Measurements from ENCODE around the gene PHF19.

The PHF19 gene

DNA sequence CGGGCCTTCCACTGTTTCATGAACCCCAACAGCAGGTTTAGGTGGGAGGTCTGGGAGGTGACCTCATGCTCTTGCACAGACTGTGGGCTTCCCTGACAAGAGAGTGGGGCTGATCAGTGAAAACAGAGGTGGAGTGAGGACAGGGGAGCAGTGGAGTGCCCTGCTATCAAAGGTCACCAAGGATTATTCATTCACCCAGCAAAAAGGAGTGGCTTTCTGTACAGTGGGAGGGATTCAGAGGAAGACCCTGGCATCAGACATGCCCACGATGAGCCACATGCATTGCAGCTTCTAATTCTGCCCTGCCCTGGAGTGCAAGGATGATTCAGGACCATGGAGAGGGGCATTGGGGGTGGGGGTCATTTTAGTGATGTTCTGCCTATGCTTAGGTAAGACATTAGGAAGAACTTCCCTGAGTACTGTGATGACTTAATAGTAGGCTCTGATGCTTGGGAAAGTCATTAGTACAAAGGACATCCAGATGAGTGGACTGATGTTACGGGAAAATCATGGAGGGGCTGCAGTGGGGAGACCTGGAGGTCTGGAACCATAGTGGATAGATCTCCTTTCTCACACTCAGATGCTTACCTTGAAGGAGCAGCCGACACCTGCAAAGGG lies 36.8 kb upstream of the PHF19 start:
- DNase-seq (ENCODE audit: low spot score), result no peak

DNA sequence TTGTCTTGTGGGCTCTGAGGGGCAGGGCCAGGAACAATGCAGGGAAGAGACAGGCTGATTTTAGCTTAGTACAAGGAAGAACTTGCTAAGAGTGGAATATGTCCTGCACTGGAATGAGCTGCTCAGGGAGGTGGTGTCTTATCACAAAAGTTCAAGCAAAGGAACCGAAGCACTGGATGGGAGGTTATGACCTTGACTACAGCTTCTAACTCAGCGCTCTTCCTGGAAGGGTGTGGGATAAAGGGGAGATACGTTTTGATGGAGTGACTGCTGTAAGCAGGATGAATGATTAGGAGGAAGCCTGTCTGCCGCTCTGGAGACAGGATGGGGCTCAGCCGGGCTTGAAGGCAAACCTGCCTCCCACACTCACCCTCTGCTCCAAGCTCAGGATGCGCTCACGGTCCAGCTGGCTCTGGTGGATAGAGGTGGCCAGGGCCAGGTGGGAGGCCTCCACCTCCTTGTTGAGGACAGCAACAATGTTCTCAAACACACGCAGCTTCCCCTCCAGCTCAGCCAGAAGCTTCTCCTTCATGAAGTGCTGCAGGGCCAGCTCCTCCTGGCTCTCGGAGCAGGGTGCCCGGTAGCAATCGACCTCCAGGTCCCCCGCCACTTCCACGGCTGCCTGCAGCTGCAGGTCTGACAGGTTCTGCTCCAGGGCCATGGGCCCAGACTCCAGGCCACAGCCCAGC lies 36.1 kb upstream of the PHF19 start:
- no peak for DNase-seq (ENCODE audit: low spot score)

DNA sequence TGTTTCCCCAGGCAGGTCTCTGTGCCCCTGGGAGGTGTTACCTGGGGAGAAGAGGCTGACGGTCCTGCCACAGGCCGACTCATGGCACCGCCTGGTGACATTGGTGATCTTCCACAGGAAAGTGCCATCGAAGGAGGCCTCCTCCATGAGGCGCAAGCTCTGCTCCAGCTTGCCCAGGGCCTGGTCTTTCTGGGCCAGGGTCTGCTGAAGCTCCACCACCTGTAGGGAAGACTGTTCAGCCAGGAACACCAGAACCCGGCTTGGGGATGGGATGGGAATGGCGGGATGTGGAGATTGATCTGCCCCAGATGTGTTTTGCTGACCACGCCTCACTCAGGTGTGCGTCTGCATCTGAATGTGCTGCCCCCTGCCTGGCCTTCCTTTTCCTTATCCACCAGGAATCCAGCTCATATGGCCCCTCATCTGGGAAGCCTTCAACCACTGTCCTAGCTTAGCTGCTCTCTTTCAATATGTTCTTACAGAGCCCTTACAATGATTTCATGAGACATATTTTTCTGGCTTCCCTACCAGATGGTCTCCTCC lies 34.4 kb upstream of the PHF19 start:
- DNase-seq (ENCODE audit: low spot score), result no peak

DNA sequence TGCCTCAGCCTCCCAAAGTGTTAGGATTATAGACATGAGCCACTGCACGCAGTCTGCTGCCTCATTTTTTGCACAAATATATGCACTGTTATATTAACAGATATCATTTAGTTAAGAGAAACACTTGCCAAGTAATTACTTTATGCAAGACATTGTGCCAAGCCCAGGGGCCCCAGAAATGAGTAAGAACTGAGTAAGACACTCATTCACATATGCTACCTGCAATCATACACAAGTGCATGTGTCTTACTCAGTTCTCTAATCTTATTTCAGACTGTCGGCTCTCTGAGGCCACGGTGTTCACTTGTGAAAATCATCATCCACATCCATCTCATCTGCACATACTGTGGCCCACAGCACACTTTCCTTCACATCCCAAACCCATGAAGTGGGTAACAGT lies 33.7 kb upstream of the PHF19 start:
- no peak for DNase-seq (ENCODE audit: low spot score)

DNA sequence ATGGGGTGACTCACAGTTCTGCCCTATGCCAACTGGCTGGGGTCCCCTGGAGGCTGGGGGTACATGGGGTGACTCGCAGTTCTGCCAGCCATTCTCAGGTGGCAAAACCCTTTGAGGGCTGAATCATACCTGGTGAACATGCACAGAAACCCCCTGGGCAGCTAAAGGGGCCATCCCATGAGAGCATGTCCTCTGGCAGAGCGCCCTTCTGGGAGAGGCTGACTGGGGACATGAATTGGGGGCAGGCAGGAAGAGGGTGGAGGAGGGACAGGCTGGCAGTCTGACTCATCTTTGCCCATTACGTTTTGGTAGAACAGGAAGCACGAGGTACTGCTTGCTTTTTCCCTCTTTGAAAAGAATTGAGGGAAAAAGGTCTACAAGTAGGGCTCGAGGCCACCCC lies 32.9 kb upstream of the PHF19 start:
- DNase-seq (ENCODE audit: low spot score), result no peak

DNA sequence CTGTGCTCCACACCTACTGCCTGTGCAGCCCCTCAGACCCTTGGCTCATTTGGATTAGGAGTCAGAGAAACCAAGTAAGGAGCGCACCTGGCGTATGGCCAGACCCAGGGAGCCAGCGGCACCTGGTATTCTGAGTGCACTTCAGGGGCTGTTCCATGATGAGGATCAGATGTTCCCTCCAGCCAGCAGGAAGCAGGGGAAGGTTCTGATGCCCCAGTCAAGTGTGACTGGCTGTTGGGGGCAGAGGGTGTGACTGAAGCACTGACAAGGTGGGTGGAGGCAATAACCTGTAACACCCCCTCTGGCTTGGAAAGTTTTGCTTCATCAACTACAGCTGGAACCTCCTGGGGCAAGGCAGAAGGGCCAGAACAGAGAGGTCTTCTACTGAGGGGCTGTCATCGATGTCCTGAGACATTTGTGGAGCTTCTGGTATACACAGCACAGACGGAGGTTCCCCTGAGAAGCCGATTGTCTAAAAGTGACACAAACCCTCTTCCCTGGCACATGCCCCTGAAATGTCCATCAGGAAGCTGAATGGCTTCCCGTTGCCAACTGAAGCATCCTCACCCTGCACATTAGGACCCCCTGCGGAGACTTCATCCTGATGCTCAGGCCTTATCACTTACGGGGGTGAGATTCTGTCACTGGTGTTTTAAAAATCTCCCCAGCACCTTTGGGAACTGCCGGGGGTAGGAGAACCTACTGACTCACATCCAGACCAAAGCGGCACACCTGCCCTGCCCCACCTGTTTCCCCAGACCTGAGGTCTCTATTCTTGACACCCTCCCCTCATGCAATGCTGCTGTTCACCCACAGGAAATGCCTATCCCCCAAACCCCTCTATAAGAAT lies 28.6 kb upstream of the PHF19 start:
- no peak for DNase-seq (ENCODE audit: low spot score)

DNA sequence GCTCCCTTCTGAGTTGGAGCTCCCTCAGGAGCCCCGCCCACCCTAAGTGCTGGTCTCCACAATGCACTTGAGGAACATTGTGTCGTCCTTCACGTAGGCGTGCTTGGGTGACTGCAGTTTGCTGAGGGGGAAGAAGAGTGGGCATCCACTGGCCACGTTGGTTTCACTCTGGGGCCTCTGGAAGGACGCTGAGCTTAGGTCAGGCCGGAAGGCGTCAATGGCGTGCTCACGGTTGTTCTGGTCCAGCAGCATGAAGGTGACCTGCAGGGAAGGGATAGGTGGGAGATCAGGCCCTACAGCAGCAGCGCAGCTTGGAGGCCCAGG lies 28.0 kb upstream of the PHF19 start:
- DNase-seq (ENCODE audit: low spot score), result no peak

DNA sequence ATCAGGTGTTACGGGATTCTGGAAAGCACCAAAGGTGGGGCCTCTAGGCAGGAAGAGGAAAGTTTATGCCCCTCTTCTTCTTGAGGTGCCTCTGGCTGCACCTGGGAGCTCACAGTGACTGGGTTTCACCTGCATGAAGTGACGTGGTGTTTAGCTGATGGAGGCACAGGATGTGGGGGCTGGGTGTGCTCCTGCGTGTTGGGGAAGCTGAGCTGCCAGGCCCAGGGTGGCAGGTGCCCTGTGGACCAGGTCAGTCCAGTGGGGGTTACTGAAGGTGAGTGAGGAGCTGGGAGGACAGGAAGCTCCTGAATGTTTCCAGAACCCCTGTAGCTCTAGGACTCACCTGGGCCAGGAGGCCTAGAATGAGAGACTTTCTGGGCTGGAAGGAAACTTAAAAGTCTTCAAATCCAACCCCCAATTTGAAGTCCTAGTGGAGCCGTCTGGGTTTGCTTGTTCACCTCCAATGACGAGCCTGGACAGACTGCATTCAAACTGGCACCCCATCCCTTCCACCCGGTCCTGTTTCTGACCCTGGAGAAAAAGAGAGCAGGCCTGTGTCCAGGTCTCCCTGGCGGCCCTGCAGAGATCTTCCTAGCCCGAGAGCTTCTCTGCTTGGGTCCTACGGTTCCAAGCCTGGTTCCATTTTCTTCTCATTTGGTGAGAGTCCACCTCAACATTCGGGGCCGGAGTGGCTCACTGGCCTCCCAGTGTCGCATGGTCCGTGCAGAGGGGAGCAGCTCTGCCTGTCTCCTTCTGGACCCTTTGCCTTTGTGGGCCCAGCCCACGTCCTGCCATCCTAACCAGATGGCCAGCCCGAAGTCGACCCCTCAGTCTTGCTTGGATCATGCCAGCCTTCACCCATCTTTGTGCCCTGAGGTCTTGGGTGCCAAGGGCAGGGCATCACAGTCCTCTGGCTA lies 27.3 kb upstream of the PHF19 start:
- DNase-seq (ENCODE audit: low spot score), result no peak

DNA sequence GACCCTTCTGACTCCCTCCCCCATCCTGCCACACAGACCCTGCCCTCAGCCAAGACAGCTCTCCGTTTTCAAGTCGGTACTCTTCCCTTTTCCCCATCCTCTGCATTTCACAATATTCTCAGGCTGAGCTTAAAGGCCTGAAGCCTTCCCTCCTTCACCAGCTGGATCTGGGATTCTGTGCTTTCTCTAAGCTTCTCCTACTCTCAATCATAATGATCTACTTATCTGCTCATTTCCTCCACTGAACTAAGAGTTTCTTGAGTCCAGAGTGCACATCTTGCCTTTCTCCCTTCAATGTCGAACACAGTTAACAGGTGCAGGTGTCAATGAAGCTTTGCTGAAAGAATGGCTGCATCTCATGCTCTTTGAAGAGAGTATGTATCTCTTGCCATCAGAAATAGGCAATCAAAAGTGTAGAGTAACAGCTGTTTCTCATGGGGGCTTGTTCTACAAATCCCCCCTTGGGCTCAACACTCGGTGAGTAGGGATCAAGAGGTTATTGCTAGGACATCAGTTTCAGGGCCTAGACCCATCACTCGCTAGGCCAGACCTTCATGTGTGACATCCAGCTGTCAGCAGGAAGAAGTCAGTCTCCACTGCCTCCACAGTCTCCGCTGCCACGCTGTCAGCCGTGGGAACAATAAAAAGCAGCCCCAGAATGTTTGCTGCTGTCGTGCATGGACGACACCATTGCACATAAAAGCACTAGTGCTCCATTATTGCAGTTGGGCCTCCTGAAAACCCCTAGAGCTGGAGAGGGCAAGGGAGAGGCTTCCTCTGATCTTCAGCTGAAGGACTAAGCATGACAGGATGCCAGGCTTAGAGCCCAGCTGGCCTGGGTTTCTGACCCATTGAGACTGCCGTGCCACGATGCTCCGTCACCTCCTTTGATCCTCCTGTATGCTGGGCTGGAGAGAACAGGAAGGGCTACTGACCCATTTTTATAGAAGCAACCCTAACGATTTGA lies 25.9 kb upstream of the PHF19 start:
- DNase-seq (ENCODE audit: low spot score), result no peak

DNA sequence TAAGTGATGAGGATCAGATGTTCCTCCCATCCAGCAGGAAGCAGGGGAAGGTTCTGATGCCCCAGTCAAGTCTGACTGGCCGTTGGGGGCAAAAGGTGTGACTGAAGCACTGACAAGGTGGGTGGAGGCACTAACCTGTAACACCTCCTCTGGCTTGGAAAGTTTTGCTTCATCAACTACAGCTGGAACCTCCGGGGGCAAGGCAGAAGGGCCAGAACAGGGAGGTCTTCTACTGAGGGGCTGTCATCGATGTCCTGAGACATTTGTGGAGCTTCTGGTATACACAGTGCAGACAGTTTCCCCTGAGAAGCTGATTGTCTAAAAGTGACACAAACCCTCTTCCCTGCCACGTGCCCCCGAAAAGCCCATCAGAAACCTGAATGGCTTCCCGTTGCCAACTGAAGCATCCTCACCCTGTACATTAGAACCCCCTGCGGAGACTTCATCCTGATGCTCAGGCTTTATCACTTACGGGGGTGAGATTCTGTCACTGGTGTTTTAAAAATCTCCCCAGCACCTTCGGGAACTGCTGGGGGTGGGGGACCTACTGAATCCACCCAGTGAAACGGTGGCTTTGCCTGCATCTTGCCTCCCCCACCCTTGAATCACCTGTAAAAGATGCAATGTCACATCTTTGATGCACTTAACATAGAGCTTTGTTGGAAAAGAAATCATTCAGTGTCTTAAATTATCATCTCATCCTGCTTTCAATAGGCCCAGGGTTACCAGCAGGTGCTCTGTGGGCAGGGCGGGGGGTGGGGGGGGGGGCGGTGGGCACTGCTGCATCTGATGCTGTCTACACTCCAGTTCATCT lies 25.0 kb upstream of the PHF19 start:
- DNase-seq (ENCODE audit: low spot score), result no peak

DNA sequence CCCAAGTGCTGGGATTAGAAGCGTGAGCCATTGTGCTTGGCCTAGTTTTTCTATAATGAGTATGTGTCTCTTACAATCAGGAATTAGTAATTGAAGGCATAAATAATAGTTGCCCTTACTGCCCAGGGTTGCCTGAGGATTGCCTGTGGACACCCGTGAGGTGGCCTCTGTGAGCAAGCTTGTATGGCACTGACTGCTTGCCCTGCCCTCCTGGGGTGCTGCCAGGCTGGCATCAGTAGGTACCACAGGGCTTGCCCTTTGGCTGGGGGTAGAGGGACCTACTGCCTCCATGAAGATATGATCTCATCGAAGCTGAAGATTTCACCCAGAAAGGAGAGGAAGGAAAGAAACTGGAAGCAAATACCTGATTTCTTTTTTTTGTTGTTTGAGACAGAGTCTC lies 23.8 kb upstream of the PHF19 start:
- no peak for DNase-seq (ENCODE audit: low spot score)

DNA sequence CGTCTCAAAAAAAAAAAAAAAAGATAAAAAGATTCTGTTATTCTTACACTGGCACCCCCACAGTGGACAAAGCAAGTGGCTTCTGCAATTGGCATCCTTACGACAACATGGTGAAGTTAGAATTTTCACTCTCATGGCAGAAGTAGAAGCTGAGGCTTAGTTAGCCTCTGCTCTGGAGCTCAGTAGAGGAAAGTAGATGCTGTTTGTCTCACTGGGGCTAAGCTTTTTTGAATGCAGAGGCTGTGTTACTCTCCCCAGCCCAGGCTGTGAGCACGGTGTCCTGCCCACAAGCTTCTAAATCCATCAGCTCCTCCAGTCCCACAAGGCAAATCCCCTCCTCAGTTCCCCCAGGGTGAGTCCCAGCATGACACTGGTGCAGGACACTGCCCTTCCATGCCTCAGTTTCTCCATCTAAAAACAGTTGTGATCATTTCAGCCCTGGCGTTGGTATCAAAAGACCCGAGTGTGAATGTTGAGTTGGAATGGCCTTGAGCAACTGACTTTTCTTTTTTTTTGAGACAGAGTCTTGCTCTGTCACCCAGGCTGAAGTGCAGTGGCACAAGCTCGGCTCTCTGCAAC lies 22.6 kb upstream of the PHF19 start:
- DNase-seq (ENCODE audit: low spot score), result no peak

DNA sequence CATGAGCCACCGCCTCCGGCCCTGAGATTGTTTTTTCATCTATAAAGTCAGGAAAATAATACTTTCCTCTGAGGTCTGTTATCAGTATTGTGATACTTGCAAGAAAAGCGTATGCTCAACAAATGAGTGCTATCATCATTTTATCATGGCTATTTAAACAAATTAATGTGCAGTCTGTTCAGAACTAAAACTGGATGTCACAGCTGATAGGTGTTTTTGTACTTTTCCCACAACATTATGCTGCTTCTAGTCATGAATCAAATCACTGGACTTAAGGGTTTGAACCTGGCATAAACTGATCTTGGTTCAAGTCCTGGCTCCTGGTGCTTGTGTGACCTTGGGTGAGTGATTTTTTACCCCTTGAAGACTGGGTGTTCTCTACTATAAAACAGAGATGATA lies 21.4 kb upstream of the PHF19 start:
- DNase-seq (ENCODE audit: low spot score), result no peak

DNA sequence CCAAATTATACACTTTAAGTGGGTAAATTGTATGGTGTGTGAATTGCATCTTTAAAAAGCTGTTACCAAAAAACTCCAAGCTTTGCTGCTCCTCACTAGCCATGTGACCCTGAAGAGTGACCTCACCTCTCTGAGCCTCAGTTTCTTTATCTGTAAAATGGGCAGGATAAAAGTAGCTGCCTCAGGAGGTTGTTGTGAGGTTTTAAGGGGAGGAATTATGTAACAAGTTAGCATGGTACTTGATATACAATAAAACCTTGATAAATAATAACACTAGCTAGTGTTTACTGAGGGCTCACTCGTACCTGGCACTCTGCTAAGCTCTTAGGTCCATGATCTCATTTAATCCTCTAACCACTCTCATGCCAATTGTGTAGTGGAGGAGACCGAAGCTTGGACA lies 19.0 kb upstream of the PHF19 start:
- no peak for DNase-seq (ENCODE audit: low spot score)

DNA sequence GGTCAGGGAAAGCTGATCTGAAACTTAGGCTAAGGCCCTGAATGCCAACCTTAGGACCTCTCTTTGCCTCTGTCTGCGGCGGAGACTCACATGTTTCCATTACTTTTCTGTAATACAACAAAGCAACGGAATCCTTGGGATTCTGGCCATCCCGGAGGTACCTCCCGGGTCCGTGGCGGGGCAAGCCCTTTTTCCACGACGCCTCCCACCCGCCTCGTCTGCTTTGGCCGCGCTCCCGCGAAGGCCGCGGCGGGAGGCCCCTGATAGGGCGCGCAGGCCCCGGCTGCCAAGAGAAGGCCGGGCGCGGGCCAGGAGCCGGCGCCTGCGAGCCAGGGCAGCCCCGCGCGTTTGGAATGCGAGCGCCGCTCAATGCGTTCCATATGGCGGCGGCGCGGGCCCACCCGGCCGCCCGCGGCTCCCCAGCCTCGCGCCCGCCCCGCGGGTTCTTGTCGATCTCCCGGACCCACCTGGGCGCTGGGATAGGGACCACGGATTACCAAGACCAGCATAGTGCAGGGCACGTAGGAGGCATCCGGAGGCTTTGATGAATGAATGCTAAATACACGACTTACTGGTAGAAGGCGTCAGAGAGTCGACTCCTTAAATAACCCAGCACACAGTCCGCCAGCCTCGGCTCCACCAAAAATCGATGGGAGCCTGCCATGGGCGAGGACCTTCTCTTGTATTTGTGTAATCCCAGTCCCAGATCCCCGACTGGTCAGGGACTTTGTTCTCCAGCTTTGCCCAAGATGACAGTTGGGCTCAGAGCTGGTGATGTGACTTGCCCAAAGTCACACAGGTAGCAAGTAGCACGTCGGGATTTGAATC lies 17.5 kb upstream of the PHF19 start:
- no peak for DNase-seq (ENCODE audit: low spot score)

DNA sequence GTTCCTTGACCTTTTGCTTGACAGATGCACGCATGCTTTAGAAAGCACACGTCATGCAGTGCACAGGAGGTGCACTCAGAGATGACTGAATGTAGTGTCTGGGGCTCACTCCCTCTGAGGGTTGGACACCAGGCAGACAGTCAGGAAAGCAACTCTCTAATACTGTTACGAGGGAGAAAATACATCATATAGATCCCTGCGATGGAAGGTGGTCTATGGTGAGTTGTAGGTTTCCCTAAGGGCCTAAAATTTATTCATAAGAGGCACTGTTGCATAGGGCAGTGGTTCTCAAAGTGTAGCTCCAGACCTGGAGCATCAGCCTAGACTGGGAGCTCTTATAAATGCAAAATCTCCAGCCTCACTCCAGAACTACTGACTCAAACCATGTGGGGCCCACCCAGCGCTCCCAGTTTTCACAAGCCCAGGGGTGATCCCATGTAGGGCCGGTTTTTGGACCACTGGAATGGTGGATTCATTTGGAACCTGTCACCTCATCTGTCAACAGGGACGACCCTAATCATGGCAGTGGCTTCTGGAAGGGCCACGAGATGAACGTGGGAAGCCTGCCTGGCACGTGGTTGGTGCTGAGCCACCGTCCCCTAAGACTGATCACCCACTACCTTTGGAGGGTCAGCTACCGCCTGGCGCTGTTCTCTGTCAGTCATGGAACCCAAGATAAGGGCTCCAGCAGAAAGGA lies 16.8 kb upstream of the PHF19 start:
- no peak for DNase-seq (ENCODE audit: low spot score)

DNA sequence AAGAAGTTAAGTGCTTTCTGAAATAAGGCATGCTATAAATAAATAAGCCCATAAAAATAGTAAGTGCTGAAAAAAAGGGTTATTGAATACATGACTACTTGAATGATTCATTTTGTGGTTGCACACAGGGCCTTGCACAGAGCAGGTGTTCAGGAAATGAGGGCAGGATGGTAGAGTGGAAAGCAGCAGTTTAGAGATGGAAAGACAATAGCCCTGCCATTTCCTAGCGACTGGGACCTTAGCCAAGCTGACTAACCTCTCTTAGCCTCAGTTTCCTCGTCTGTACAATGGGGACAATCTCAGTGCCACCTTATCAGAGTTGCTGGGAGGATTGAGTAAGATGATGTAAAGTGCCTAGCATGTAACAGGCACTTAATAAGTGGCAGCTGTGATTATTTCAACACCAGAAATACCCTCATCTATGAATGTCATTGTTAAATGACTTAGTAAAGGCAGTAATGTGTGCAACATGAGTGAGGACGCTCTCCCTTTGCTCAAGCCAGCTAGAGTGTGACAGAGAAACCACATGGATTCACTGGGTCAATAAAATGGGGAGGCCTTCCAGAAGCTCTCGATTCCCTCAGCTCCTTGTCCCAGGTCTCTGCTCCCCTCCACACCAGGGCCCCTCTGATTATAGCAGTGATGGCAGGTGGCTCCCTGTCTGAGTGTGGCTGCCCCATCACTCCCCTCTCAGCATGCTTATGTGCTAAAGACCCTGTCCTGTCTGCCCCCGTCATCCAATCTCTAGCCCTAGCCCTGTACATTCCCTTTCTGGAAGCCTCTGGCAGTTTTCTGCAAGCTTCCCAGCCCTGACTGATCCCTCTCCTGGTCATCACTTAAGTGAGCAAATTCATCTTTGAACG lies 16.0 kb upstream of the PHF19 start:
- no peak for DNase-seq (ENCODE audit: low spot score)
